Neural progenitor cell (in vitro differentiated cells): Measurements from ENCODE around the gene BICRAL. TPM values are rescaled to one million over a fixed set of nuclear protein-coding genes. Genes with fewer than 3 reads are reported as not detected.

Source experiments
- DNase-seq: peaks from one replicate; pipeline ENCODE4 v3.0.0-alpha.2; 2016; ENCODE audit warnings: low spot score
- H2AFZ ChIP-seq: fragments of 200-600 bp; sonication (generic); replicated peaks from 2 replicates; pipeline ENCODE4 v1.6.1; 2016; ENCODE audit warnings: antibody characterized with exemption
- H3F3A ChIP-seq: fragments of 200-600 bp; sonication (generic); 2 replicates; pipeline ENCODE4 v1.6.1; 2016; ENCODE audit warnings: antibody characterized with exemption, low read depth
- H3K27ac ChIP-seq: fragments of 200-600 bp; sonication (generic); 2 replicates; pipeline ENCODE4 v1.5.1; 2016; ENCODE audit warnings: mild to moderate bottlenecking
- H3K27me3 ChIP-seq: fragments of 200-600 bp; sonication (generic); 2 replicates; pipeline ENCODE4 v1.6.1; 2016; ENCODE audit warnings: mild to moderate bottlenecking, moderate library complexity
- H3K36me3 ChIP-seq: fragments of 200-600 bp; sonication (generic); 2 replicates; pipeline ENCODE4 v1.5.1; 2016
- H3K4me1 ChIP-seq: fragments of 200-600 bp; sonication (generic); 2 replicates; pipeline ENCODE4 v1.6.1; 2016; ENCODE audit warnings: mixed run types
- H3K4me2 ChIP-seq: fragments of 200-600 bp; sonication (generic); 2 replicates; pipeline ENCODE4 v1.6.1; 2016
- H3K4me3 ChIP-seq: fragments of 200-600 bp; sonication (generic); 2 replicates; pipeline ENCODE4 v1.5.1; 2016
- H3K79me2 ChIP-seq: fragments of 200-600 bp; sonication (generic); 2 replicates; pipeline ENCODE4 v1.6.1; 2016; ENCODE audit warnings: low read depth
- H3K9ac ChIP-seq: fragments of 200-600 bp; sonication (generic); 2 replicates; pipeline ENCODE4 v1.6.1; 2016
- H3K9me3 ChIP-seq: fragments of 200-600 bp; sonication (generic); 2 replicates; pipeline ENCODE4 v1.5.1; 2016; ENCODE audit warnings: low read depth
- H4K20me1 ChIP-seq: fragments of 200-600 bp; sonication (generic); 2 replicates; pipeline ENCODE4 v1.6.1; 2016; ENCODE audit warnings: low read depth
- H3K27ac Mint-ChIP-seq: 3 replicates; pipeline ENCODE4 v1.8.0; 2021; ENCODE audit warnings: mixed read lengths
- H3K27me3 Mint-ChIP-seq: 2 replicates; pipeline ENCODE4 v1.8.0; 2022; ENCODE audit warnings: low read depth, mild to moderate bottlenecking, inconsistent platforms, moderate library complexity, mixed read lengths; ENCODE audit not compliant: insufficient read depth
- H3K36me3 Mint-ChIP-seq: 3 replicates; pipeline ENCODE4 v1.8.0; 2021; ENCODE audit warnings: mixed read lengths
- H3K4me1 Mint-ChIP-seq: 3 replicates; pipeline ENCODE4 v1.8.0; 2021; ENCODE audit warnings: mixed read lengths
- H3K4me3 Mint-ChIP-seq: 3 replicates; pipeline ENCODE4 v1.8.0; 2021; ENCODE audit warnings: mild to moderate bottlenecking, moderate library complexity, mixed read lengths
- H3K9me3 Mint-ChIP-seq: 3 replicates; pipeline ENCODE4 v1.8.0; 2020; ENCODE audit warnings: mixed read lengths
- EZH2 ChIP-seq: fragments of 200-600 bp; sonication (generic); IDR thresholded peaks from 2 replicates; pipeline ENCODE4 v1.6.1; 2017; ENCODE audit warnings: antibody characterized with exemption, mild to moderate bottlenecking, moderate library complexity
- EZH2phosphoT487 ChIP-seq: fragments of 200-600 bp; sonication (generic); IDR thresholded peaks from 2 replicates; pipeline ENCODE4 v1.6.1; 2017; ENCODE audit warnings: antibody characterized with exemption
- total RNA-seq: library from RNA; depleted of rRNA; stranded (reverse); fragments of >200 nt; gene quantifications from 2 replicates; pipeline ENCODE4 v1.2.3, GENCODE V29; 2015; ENCODE audit warnings: low replicate concordance
- TF ChIP-seq, protein P1 (sequence below): fragments of 200-600 bp; sonication (generic); IDR thresholded peaks from 2 replicates; pipeline ENCODE4 v1.5.1; 2017; ENCODE audit warnings: antibody characterized with exemption, mild to moderate bottlenecking

Gene BICRAL
- total RNA-seq, 1 donor from 2014 or later, result 8.6 TPM

DNA sequence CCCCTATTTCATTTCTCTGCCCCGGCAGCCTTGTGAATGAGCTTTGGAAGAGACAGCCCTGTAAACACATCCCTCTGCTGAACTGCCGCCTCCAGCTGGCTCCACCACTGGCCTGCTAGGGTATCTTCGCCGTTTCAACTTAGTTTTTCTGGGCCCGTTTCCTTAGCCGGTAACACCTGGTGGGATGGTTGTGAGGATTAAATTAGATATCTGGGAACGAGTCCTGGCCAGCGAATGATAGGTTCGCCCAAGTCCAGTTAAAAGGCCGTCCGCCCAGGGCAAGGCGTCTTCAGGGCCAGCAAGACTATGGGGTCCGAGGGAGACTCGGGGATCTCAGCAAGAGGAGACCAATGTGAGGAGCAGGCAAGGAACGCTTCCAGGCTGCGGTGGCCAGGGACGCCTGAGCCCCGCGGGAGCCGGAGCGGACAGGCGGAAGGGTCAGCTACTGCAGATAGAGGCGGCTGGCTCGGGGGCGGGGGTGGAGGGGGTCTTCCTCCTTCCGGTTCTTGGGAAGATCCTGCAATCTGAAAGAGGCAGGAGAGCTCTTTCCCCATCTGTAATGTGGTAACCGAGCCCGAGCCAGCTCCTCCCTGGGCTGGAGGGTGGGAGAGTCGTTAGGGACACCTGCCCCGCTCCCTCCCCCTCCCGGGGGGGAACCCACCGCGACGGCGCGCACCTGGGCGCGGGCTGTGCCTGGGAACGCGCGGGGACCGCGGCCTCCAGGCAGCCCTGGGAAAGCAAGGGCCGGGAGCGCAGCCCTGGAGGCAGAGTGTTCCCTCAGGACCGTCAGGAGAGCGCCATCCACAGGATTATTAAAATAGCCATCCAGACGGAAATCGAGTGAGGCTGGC, 129.5 kb downstream of the BICRAL start:
- peak; percentile 87 for DNase-seq
- peak overlapping the region; percentile 52 for H3K4me3 Mint-ChIP-seq
- peak overlapping the region; percentile 95 for H3K27ac ChIP-seq
- H3K4me1 Mint-ChIP-seq, result peaks cover 4% of the 10 kb centered on the region
- TF ChIP-seq, protein P1, sequence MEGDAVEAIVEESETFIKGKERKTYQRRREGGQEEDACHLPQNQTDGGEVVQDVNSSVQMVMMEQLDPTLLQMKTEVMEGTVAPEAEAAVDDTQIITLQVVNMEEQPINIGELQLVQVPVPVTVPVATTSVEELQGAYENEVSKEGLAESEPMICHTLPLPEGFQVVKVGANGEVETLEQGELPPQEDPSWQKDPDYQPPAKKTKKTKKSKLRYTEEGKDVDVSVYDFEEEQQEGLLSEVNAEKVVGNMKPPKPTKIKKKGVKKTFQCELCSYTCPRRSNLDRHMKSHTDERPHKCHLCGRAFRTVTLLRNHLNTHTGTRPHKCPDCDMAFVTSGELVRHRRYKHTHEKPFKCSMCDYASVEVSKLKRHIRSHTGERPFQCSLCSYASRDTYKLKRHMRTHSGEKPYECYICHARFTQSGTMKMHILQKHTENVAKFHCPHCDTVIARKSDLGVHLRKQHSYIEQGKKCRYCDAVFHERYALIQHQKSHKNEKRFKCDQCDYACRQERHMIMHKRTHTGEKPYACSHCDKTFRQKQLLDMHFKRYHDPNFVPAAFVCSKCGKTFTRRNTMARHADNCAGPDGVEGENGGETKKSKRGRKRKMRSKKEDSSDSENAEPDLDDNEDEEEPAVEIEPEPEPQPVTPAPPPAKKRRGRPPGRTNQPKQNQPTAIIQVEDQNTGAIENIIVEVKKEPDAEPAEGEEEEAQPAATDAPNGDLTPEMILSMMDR, result peak; percentile 59
- peak; percentile 30 for TF ChIP-seq EZH2
- no peak for TF ChIP-seq EZH2phosphoT487
- no peaks in the 10 kb centered on the region for H3K9me3 ChIP-seq
- no peaks in the 10 kb centered on the region for H4K20me1 ChIP-seq
- no peak overlapping the region for H3K9ac ChIP-seq
- no peaks in the 10 kb centered on the region for H3K79me2 ChIP-seq
- H3K27me3 Mint-ChIP-seq, result peaks cover 9% of the 10 kb centered on the region
- no peaks in the 10 kb centered on the region for H3K36me3 ChIP-seq
- peaks cover 28% of the 10 kb centered on the region for H3F3A ChIP-seq
- peak overlapping the region; percentile 91 for H3K4me2 ChIP-seq
- H3K27ac Mint-ChIP-seq, result peak overlapping the region; percentile 26
- H2AFZ ChIP-seq, result peak overlapping the region; percentile 99
- H3K9me3 Mint-ChIP-seq, result no peaks in the 10 kb centered on the region
- peak overlapping the region; percentile 69 for H3K4me3 ChIP-seq
- no peaks in the 10 kb centered on the region for H3K27me3 ChIP-seq
- no peaks in the 10 kb centered on the region for H3K36me3 Mint-ChIP-seq
- H3K4me1 ChIP-seq, result no peaks in the 10 kb centered on the region

DNA sequence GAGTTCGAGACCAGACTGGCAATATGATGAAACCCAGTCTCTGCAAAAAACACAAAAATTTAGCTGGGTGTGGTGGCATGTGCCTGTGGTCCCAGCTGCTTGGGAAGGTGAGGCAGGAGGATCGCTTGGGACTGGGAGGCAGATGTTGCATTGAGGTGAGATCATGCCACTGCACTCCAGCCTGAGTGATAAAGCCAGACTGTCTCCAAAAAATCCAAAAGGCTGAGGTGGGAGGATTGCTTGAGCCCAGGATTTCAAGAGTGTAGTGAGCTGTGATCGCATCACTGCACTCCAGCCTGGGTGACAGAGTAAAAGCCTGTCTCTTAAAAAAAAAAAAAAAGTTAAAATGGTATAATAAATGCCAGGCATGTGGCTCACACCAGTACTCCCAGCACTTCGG, 132.7 kb downstream of the BICRAL start:
- H3K27ac Mint-ChIP-seq, result no peak overlapping the region
- no peak for DNase-seq
- H3K9me3 Mint-ChIP-seq, result no peaks in the 10 kb centered on the region

DNA sequence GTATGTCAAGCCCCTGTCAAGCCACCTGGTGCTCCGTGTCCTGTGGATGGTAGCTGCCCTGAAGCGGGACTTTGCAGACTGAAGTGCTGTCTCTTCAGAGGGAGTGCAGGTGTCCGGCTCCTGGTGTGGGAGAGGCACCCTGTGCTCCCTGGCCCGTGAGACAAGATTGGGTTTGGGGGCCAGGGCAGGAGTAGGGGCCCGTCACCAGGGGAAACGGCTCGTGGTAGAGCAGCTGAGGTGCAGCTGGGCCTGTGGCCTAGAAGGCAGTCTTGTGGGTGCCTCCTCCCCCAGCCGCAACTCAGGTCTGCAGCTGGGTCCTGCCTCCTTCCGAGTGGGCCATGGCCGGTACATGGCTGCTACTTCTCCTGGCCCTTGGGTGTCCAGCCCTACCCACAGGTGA, 133.9 kb downstream of the BICRAL start, which contains the start of gene PTCRA:
PTCRA (plus strand) TSS at position 322 of the 400 bp plus-strand sequence; CDS start at position 339, 17 bp downstream.
- no peak within 1 kb of the TSS for H3K27ac Mint-ChIP-seq
- no peak within 1 kb of the TSS for H3K27ac ChIP-seq
- peaks cover 5% of the 10 kb centered on the region for H3K27me3 Mint-ChIP-seq
- no peak within 1 kb of the TSS for H2AFZ ChIP-seq
- H3K4me3 ChIP-seq, result no peak within 1 kb of the TSS
- DNase-seq, result no peak
- no peak within 1 kb of the TSS for H3K4me3 Mint-ChIP-seq
- H3K9me3 Mint-ChIP-seq, result no peaks in the 10 kb centered on the region
- no peak within 1 kb of the TSS for H3K4me2 ChIP-seq
- no peaks in the 10 kb centered on the region for H3K79me2 ChIP-seq
- no peaks in the 10 kb centered on the region for H3K4me1 ChIP-seq
- peaks cover 4% of the 10 kb centered on the region for H3K4me1 Mint-ChIP-seq
- H3K36me3 Mint-ChIP-seq, result no peaks in the 10 kb centered on the region
- H3F3A ChIP-seq, result peaks cover 23% of the 10 kb centered on the region
- no peaks in the 10 kb centered on the region for H3K9me3 ChIP-seq
- H3K36me3 ChIP-seq, result no peaks in the 10 kb centered on the region
- no peaks in the 10 kb centered on the region for H3K27me3 ChIP-seq
- H4K20me1 ChIP-seq, result no peaks in the 10 kb centered on the region
- no peak for TF ChIP-seq EZH2
- TF ChIP-seq, protein P1, result no peak
- no peak for TF ChIP-seq EZH2phosphoT487
- H3K9ac ChIP-seq, result no peak within 1 kb of the TSS

More for the DNA sequence above, 132.7 kb downstream of the BICRAL start:
- Histone ChIP-seq H3K9me3 (no peaks in the 10 kb centered on the region), H3K4me1 (no peaks in the 10 kb centered on the region), H2AFZ (no peak overlapping the region), H3K27ac (no peak overlapping the region), H3F3A (peaks cover 28% of the 10 kb centered on the region), H3K36me3 (no peaks in the 10 kb centered on the region), H3K27me3 (no peaks in the 10 kb centered on the region), H3K79me2 (no peaks in the 10 kb centered on the region), H3K4me2 (no peak overlapping the region), H3K4me3 (no peak overlapping the region), H4K20me1 (no peaks in the 10 kb centered on the region), H3K9ac (no peak overlapping the region)
- peaks cover 4% of the 10 kb centered on the region for H3K4me1 Mint-ChIP-seq
- H3K36me3 Mint-ChIP-seq, result no peaks in the 10 kb centered on the region
- TF ChIP-seq EZH2phosphoT487 (no peak), EZH2 (no peak)
- TF ChIP-seq, protein P1, result no peak
- no peak overlapping the region for H3K4me3 Mint-ChIP-seq
- peaks cover 10% of the 10 kb centered on the region for H3K27me3 Mint-ChIP-seq
